Mucosa of descending colon (tissue), 3 donors: ENCODE results near the gene ARPC1B. TPM values are rescaled to one million over a fixed set of nuclear protein-coding genes. Genes with fewer than 3 reads are reported as not detected.

Experiments
- ATAC-seq: fragments of 200-7000 bp; cut with Tn5 transposase; one replicate; pipeline ENCODE4 v1.9.1; 2020; ENCODE audit warnings: mild to moderate bottlenecking, moderate library complexity
- DNase-seq, 3 donors: peaks; one replicate each; pipeline ENCODE4 v3.0.0-alpha.2; 2020
- H3K36me3 ChIP-seq: fragments of 200-600 bp; one replicate; pipeline ENCODE4 v1.8.0; 2021; ENCODE audit warnings: low read depth, mild to moderate bottlenecking
- H3K4me1 ChIP-seq: fragments of 200-600 bp; one replicate; pipeline ENCODE4 v1.8.0; 2021; ENCODE audit warnings: low read depth, mild to moderate bottlenecking
- H3K4me3 ChIP-seq: fragments of 200-600 bp; one replicate; pipeline ENCODE4 v1.8.0; 2021; ENCODE audit warnings: mild to moderate bottlenecking
- H3K9me3 ChIP-seq: fragments of 200-600 bp; one replicate; pipeline ENCODE4 v1.8.0; 2021; ENCODE audit warnings: mild to moderate bottlenecking
- intact Hi-C, 2 donors: fragments of 100-400 bp; cut with DNase I in 1 of 2; cut with micrococcal nuclease in 1 of 2; formaldehyde crosslinking; loops; one replicate each; pipeline versions ENCODE4 v1.11.0 to v1.11.1; 2022; cut with DNase I, micrococcal nuclease
- total RNA-seq, 3 donors: library from RNA; stranded (reverse); fragmentation: NEBNext Ultra II Directional in 2 of 3; extraction: Animal tissue kit (Norgen Biotek cat#: 25700) in 2 of 3; gene quantifications; one replicate each; pipeline versions ENCODE4 v1.2.1 to v1.2.4, GENCODE V29; 2021 to 2023
- TF ChIP-seq, protein P1 (sequence below): fragments of 200-600 bp; IDR thresholded peaks from one replicate; pipeline ENCODE4 v1.8.0; 2022; ENCODE audit warnings: antibody characterized with exemption, mild to moderate bottlenecking
- donor health status: DM: no; HTN: no; CAD: no; lungs with moderate emphysema.
- donor health status: DM: no; HTN: no; CAD: no.
- donor health status: DM: no; HTN: yes; CAD: no.

Gene ARPC1B
- total RNA-seq, 3 donors from 2014 or later = 107 to 153 (median 119) TPM

DNA sequence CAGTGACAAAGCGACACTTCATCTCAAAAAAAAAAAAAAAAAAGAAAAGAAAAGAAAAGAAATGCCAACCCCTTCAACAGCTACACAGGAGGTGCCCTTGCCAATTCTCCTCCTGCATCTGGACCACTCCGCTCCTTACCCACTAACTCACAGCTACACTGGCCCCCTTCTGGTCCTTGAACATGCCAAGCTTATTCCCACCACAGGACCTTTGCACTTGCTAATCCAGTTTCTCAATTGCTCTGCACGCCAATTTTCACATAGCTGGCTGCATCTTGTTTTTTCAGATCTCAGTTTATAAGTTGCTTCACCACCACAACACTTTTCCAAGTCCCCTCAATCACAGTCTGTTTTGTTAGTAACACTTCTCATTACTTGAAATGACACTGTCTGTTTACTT lies 28.3 kb downstream of the ARPC1B start:
- ATAC-seq = no peak
- no peaks in the 10 kb centered on the region for H3K36me3 ChIP-seq

DNA sequence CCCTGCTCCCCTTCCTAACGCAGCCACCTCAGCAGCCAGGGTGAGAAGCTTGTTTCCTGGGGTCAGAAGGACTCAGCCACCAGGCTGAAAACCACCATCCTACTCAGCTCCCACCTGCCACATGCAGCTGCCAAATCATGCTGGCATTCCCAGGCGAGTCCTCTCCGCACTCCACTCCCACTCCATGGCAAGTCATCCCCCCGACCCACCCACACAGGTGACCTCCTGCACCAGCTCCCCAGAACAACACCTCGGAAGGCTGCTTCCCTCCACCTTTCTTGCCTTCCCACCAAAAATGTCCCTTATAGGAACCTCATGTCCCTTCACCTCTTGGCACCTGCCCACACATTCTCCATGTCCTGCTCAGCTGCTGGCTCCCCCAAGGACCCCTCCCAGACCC lies 29.2 kb downstream of the ARPC1B start:
- Histone ChIP-seq H3K4me1 (peaks cover 16% of the 10 kb centered on the region), H3K36me3 (no peaks in the 10 kb centered on the region), H3K9me3 (no peaks in the 10 kb centered on the region), H3K4me3 (no peak overlapping the region)
- intact Hi-C loops = no loop called here
- DNase-seq = no peak
- TF ChIP-seq, protein P1, sequence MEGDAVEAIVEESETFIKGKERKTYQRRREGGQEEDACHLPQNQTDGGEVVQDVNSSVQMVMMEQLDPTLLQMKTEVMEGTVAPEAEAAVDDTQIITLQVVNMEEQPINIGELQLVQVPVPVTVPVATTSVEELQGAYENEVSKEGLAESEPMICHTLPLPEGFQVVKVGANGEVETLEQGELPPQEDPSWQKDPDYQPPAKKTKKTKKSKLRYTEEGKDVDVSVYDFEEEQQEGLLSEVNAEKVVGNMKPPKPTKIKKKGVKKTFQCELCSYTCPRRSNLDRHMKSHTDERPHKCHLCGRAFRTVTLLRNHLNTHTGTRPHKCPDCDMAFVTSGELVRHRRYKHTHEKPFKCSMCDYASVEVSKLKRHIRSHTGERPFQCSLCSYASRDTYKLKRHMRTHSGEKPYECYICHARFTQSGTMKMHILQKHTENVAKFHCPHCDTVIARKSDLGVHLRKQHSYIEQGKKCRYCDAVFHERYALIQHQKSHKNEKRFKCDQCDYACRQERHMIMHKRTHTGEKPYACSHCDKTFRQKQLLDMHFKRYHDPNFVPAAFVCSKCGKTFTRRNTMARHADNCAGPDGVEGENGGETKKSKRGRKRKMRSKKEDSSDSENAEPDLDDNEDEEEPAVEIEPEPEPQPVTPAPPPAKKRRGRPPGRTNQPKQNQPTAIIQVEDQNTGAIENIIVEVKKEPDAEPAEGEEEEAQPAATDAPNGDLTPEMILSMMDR = no peak
- no peak for ATAC-seq

More for the DNA sequence above, 28.3 kb downstream of the ARPC1B start:
- DNase-seq = no peak
- intact Hi-C loops = no loop called here
- Histone ChIP-seq H3K4me1 (peaks cover 16% of the 10 kb centered on the region), H3K9me3 (no peaks in the 10 kb centered on the region), H3K4me3 (no peak overlapping the region)
- TF ChIP-seq, protein P1 = no peak

DNA sequence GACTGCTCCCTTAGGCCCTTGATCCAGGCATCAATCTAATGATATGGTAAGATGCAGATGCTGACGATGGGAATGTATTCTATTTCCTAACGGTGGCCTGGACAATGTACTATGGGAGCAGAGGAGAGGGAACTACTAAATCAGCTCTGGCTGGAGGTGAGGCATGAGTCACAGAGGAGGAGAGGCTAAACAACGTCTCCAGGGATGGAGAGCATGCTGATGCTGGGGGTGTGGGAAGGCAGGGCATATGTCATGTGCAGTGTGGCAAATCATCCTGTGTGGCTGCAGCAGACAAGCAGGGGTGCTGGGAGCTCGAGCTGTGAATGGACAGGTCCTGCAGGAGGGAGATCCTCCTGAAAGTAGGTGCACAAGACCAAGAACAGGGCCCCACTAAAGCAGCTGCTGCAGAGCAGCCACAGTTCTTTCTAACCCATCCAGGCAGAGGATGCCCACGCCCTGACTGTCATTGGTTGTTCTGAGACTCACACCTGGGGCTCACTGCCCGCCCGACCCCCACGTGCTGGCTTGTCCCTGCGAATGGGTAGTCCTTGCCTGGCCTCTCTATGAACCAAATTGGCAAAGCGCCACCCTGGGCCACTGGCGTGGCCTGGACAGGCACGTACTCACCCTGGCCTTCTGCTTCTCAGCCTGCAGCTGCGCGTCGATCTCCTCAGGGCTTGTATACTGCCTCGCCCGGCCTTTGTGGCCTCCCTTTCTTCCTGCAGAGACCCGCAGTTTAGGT lies 29.9 kb downstream of the ARPC1B start:
- peaks cover 16% of the 10 kb centered on the region for H3K4me1 ChIP-seq
- no peak for DNase-seq
- H3K9me3 ChIP-seq = no peaks in the 10 kb centered on the region
- no peaks in the 10 kb centered on the region for H3K36me3 ChIP-seq
- intact Hi-C loops = no loop called here
- TF ChIP-seq, protein P1 = no peak
- ATAC-seq = no peak
- H3K4me3 ChIP-seq = no peak overlapping the region

DNA sequence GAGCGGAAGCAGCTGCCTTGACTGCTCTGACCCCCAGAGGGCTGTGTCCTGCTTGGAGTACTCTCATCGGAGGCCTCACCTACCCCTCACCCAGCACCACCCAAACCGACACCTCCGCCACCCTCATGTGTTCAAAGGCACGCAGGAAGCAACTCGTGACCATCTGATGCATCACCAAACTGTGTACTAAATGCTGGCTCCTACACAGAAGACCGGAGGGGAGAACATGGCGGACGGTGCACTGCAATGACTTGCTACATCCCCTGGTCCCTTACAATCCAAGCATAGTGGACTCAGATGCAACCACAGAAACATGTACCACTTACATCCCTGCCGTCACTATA lies 30.4 kb downstream of the ARPC1B start:
- TF ChIP-seq, protein P1 = no peak

DNA sequence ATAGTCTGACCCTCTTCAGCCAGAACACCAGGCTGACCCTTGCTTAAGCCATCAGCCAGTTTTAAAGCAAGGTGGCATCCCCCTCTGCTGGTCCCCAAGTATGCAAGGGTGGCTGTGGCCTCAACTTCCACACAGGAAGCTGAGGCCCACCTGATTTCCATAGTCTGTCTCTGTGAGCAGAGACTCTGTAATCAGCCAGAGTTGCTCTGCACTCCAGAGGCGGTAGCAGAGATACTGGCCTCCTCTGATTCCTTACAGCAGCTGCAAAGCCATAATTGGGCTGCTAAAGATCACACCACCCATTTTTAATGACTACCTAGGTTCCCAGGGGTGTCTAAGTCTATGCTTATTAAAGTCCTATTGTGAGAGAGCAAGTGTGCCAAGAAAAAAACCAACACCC lies 32.0 kb downstream of the ARPC1B start:
- peaks cover 6% of the 10 kb centered on the region for H3K36me3 ChIP-seq
- peaks cover 26% of the 10 kb centered on the region for H3K4me1 ChIP-seq
- TF ChIP-seq, protein P1 = no peak
- DNase-seq = no peak
- intact Hi-C loops = no loop called here
- no peaks in the 10 kb centered on the region for H3K9me3 ChIP-seq
- ATAC-seq = no peak
- no peak overlapping the region for H3K4me3 ChIP-seq

More for the DNA sequence above, 30.4 kb downstream of the ARPC1B start:
- no peak for ATAC-seq
- Histone ChIP-seq H3K36me3 (no peaks in the 10 kb centered on the region), H3K4me3 (no peak overlapping the region), H3K9me3 (no peaks in the 10 kb centered on the region), H3K4me1 (peaks cover 19% of the 10 kb centered on the region)
- intact Hi-C loops = no loop called here
- DNase-seq = no peak
